Stimulated activated CD8-positive, alpha-beta memory T cell treated with anti-CD3 and anti-CD28 coated beads, Interleukin-7, amount 100 ng/mL, for 4 hours (primary cell): ENCODE results near the gene SMLR1.

Source experiments
- DNase-seq, 2 donors: peaks; one replicate each; pipeline ENCODE4 v3.0.0-alpha.2; 2020; ENCODE audit warnings: low read depth in 2 of 2

The SMLR1 gene

DNA sequence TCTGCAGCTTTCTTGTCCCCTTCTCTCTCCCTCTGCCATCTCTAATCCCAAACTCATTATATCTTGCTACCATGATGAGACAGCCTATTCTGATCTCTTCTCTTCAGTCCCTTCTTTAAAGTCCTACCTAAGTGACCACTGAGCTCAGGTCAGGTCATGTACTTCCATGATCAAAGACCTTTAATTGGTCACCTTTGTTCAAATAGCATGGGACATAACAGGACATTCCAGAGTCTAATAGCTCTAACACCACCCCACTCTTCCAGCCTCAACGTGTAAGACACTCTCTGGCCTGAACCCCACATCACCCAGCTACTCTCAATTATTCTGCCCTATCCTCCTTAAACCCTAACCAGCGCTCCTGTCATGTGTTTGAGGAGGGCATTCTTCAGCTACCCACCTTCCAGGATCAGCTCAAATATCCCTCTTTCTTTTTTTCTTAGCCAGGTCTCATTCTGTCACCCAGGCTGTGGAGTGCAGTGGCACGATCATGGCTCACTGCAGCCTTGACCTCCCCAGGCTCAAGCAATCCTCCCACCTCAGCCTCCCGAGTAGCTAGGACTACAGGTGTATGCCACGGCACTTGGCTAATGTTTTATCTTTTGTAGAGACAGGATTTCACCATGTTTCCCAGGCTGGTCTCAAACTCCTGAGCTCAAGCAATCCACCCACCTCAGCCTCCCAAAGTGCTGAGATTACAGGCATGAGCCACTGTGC is 2.1 kb upstream of the SMLR1 start:
- no peak for DNase-seq

GRCh38 chr6:130825772-130826441 is 1.3 kb upstream of the SMLR1 start:
- DNase-seq: no peak

GRCh38 chr6:130826442-130827246 is 562 bp upstream of the SMLR1 start:
- DNase-seq: no peak

DNA sequence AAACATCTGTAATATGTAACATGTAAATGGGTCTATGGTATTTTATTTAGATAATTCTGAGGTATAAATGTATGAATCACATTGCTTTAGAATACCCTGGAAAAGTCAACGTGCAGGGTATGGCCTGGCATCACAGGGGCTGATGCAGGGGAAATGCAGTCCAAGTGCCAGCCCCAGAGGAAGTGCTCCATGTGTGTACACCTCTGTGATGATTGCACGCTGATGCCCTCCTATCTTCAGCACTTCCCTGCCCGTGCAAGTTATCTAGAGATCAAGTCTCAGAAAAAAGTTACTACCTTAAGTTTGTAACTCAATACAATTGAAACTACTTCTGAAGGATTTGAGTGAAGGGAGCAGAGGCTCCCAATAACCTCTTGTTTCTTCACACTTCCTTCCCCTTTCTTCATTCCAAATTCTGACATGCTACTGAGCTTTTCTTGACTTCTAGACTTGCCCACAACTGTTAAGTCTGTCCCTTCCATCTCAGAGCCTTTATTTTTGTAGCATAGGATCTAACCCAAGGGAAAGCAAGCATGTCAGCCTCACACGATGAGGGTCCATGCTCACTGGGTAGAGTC is 2.2 kb downstream of the SMLR1 start:
- DNase-seq: no peak

DNA sequence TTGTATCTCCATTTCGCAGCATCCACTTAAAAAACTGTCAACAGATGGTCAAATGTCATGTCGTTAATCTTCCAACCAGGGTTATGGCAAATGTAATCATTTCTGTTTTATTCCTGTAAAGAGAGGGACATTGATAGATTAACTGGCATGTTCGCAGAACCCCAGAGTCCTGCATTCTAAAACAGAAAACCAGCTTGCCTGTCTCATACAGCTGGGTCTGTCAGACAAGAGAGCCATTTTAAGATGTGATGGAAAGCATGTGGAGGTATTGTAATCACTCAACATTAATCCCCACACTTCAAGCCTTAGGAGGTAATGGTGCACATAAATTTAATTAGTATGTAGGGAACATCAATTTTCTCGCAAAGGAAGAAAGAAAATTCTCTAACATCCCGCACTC is 4.4 kb downstream of the SMLR1 start:
- DNase-seq: no peak

DNA sequence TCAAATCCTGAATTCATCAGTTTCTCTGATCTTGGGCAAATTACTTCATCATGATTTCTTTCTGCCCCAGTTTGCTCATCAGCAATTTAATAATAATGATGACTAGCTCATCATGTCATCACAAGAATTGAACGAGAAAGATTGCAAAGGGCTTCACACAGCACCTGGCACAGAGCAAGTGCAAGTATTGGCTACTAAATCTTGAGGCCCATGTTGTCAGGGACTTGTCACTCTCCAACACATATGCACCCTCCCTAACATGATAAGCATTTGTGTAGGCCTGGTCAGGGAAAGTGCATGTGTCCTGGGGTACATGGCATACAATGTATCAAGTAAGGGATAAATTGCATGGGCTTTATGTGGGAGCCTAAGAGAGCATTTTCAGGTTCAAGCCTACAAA is 6.4 kb downstream of the SMLR1 start:
- DNase-seq: no peak

GRCh38 chr6:130834482-130835251 is 7.5 kb downstream of the SMLR1 start:
- DNase-seq: no peak

GRCh38 chr6:130836055-130836640 is 8.9 kb downstream of the SMLR1 start:
- DNase-seq: no peak

DNA sequence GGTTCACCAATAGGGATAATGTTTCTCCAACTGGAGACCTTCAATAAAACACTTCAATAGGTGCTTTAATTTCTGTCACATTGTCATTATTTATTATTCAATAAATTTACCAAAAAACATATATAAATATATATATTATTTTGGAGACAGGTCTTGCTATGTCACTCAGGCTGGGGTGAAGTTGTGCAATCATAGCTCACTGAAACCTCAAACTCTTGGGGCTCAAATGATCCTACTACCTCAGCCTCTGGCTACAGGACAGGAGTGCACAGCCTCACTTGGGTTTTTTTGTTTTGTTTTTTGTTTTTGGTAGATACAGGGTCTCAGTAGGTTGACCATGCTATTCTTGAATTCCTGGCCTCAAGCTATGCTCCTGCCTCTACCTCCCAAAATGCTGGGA is 9.9 kb downstream of the SMLR1 start:
- no peak for DNase-seq

- no peak for DNase-seq
Observed at GRCh38 chr6:130838250-130838860, 11.1 kb downstream of the SMLR1 start.

DNA sequence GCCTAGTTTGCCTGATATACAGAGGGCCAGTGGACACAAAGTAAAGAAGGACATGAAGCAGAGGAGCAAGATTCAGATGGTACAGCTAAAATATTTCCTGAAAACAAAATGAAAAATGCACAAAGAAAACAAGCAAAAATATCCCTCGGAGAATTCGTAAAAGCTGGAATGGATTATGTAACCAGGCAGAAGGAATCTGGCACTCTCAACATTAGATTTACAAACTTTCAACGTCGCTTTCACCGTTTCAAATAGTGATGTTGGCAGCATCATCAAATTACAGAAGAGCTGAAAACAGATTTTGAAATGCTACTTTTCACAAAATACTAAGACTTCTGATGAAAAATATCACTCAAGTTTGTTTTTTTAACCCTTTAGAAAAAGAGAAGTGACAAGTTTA is 11.7 kb downstream of the SMLR1 start:
- DNase-seq: no peak

GRCh38 chr6:130839379-130839778 is 12.2 kb downstream of the SMLR1 start:
- no peak for DNase-seq

- DNase-seq: no peak
Observed at GRCh38 chr6:130840050-130840449, 12.8 kb downstream of the SMLR1 start.

GRCh38 chr6:130841128-130841728 is 14.0 kb downstream of the SMLR1 start:
- DNase-seq: no peak

DNA sequence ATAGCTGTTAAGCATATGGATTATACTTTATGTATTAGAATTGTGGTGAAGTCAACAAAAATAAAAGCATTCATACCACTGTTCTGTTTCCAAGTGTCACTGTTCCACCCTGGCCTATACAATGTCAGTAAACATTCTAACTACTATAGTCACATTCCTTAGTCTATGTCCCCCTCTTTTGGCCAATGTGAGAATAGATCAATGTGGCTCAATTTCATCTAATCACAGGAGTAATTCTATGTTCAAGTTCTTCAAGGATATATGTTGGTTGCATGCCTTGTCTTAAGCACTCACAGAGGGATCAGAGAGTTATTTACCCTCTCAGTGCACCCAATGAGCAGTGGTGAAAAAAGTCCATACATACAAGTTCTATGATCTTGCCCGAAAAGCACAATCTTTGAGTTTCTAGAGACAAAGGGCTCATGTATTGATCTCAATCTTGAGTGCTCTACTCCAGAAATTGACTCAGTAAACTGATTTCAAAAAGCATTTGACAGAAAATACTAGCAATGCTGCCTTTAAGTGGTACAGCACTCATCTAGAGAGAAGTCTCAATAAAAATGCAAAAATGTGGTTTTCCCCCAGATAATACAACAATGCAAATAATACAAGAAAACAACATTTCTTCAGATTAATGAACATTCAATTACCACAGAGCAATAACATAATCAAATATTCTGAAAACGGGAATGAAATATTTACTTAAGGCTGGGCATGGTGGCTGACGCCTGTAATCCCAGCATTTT is 16.5 kb downstream of the SMLR1 start:
- DNase-seq: no peak

DNA sequence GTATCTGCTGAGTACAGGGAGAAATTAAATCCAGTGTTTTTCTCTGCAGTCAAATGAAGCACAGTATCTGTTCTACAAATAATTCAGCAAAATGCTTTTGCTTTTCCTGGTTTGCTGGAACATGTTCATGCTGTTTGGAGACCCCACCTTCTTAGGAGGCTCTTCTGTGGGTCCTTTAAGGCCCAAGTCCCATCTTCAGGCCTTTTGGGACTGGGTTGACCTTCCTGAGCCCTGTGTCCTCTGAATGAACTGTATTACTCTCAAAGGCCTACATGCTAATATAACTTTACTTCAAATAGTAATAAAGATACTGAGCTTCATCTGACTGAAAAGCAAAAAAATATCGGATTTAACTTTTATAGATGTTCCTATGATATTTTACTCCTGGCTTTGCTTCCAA is 19.3 kb downstream of the SMLR1 start:
- DNase-seq: no peak

DNA sequence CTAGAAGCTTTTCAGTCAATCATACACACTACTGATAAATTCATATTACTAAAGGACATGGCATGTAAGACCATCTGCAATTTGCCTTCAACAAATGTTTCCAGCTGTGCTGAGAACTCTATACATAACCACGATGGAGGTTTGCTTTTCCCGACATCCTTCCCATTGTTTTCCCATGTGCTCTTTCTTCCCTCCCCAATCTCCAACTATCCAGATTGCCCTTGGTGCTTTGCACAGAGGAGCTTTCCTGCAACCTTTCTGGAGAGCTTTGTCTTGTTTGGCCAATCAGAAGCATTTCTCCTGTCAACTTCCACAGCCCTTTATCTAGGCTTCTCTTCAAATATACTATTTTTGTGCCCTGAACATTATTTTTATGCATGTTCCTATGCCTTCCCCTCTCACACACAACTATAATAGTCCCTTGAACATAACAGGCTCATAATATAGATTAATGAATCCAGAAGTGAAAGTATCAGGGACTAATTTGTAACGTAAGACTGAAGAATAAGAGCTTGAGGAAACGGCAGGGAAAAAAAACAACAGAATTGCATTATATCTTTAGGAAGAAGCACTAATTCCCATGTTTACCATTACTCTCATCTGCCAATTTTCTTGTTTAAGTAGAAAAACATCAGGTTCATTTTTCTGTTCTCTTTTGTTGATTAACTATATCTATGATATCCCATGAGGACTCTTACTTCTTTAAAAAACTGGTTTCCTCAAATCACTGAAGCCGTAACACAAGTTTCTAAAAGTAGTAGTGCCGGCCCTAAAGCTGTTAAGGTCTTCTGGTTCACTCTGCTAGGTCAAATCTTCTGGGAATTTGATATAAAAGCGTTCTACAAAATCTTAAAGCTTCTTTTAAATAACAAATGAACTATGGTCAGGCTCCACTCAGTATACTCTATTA is 20.1 kb downstream of the SMLR1 start:
- DNase-seq: no peak

- DNase-seq: no peak
Observed at GRCh38 chr6:130848945-130849344, 21.7 kb downstream of the SMLR1 start.

GRCh38 chr6:130849594-130849993 is 22.4 kb downstream of the SMLR1 start:
- no peak for DNase-seq
